ENCODE data around the gene GALNTL6.

GALNTL6 gene

GRCh38 chr4:172652369-172652768 is 839.2 kb downstream of the GALNTL6 start:
- FAIRE-seq: no peak
- DNase-seq (ENCODE audit: insufficient read length, low spot score): no peak

DNA sequence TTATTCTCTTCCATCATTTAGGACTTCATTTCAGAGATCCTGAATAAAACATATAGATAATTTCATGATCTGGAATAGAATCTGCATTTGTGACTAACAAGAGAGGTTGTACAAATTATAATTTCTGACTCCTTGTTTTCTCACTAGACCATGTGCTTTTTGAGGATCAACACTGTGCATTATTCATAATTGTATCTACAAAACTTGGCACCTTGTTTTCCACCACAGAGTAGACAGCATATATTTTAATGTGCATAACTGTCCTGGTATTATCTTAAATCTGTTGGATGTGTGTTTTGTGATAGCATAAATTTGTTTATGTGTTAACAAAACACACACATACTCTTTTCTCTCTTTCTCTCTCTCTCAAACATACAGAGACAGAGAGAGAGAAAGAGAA is 840.5 kb downstream of the GALNTL6 start:
- TF ChIP-seq SPI1 (IDR thresholded peaks at IDR 0.05; ENCODE audit: low read depth, low read length): no peak
- TF ChIP-seq POU2F2 (IDR thresholded peaks at IDR 0.05; ENCODE audit: low read depth, low read length): no peak
- TF ChIP-seq PAX5 (IDR thresholded peaks at IDR 0.05; ENCODE audit: insufficient read depth, low read length, severe bottlenecking): no peak
- no peak for TF ChIP-seq TAF1 (IDR thresholded peaks at IDR 0.05; ENCODE audit: low read depth, low read length)
- no peak for TF ChIP-seq POLR2AphosphoS5 (IDR thresholded peaks at IDR 0.05; ENCODE audit: low read depth, low read length)
- no peak for TF ChIP-seq POLR2A (IDR thresholded peaks at IDR 0.05; ENCODE audit: low read depth, low read length)
- DNase-seq (ENCODE audit: insufficient read length, low spot score): no peak
- no peak for FAIRE-seq

More at GRCh38 chr4:172652369-172652768, 839.2 kb downstream of the GALNTL6 start:
- TF ChIP-seq SPI1 (IDR thresholded peaks at IDR 0.05; ENCODE audit: low read depth, low read length) (no peak), PAX5 (IDR thresholded peaks at IDR 0.05; ENCODE audit: insufficient read depth, low read length, severe bottlenecking) (no peak), POLR2AphosphoS5 (IDR thresholded peaks at IDR 0.05; ENCODE audit: low read depth, low read length) (no peak), POLR2A (IDR thresholded peaks at IDR 0.05; ENCODE audit: low read depth, low read length) (no peak), POU2F2 (IDR thresholded peaks at IDR 0.05; ENCODE audit: low read depth, low read length) (no peak), TAF1 (IDR thresholded peaks at IDR 0.05; ENCODE audit: low read depth, low read length) (no peak)

GRCh38 chr4:172654457-172654856 is 841.3 kb downstream of the GALNTL6 start:
- TF ChIP-seq SPI1 (IDR thresholded peaks at IDR 0.05; ENCODE audit: low read depth, low read length) (no peak), TAF1 (IDR thresholded peaks at IDR 0.05; ENCODE audit: low read depth, low read length) (no peak), PAX5 (IDR thresholded peaks at IDR 0.05; ENCODE audit: insufficient read depth, low read length, severe bottlenecking) (no peak), POLR2AphosphoS5 (IDR thresholded peaks at IDR 0.05; ENCODE audit: low read depth, low read length) (no peak), POU2F2 (IDR thresholded peaks at IDR 0.05; ENCODE audit: low read depth, low read length) (no peak), POLR2A (IDR thresholded peaks at IDR 0.05; ENCODE audit: low read depth, low read length) (no peak)
- DNase-seq (ENCODE audit: insufficient read length, low spot score) (no peak), FAIRE-seq (no peak)

GRCh38 chr4:172656055-172656454 is 842.9 kb downstream of the GALNTL6 start:
- TF ChIP-seq PAX5 (IDR thresholded peaks at IDR 0.05; ENCODE audit: insufficient read depth, low read length, severe bottlenecking): no peak
- TF ChIP-seq SPI1 (IDR thresholded peaks at IDR 0.05; ENCODE audit: low read depth, low read length): no peak
- no peak for TF ChIP-seq TAF1 (IDR thresholded peaks at IDR 0.05; ENCODE audit: low read depth, low read length)
- no peak for TF ChIP-seq POLR2A (IDR thresholded peaks at IDR 0.05; ENCODE audit: low read depth, low read length)
- no peak for TF ChIP-seq POLR2AphosphoS5 (IDR thresholded peaks at IDR 0.05; ENCODE audit: low read depth, low read length)
- no peak for TF ChIP-seq POU2F2 (IDR thresholded peaks at IDR 0.05; ENCODE audit: low read depth, low read length)
- FAIRE-seq: no peak
- no peak for DNase-seq (ENCODE audit: insufficient read length, low spot score)

DNA sequence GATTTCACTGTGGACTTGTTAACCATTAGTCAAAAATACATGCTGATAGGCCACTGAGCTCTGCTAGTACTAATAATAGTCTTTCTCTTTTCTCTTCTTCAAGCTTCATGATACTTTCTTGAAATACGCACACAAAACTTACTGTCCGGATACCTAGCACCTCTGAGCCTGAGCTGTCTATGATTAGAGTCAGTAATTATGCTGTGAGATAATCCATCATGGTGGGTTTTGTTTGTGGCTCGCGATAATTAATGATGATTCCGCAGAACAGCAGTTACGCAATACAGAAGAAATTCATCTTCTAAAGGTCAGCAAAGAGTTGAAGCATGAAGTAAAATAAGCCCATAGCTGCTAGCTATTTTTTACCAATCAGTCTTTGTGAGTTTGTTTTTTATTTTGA is 843.9 kb downstream of the GALNTL6 start:
- TF ChIP-seq TAF1 (IDR thresholded peaks at IDR 0.05; ENCODE audit: low read depth, low read length): no peak
- TF ChIP-seq SPI1 (IDR thresholded peaks at IDR 0.05; ENCODE audit: low read depth, low read length): no peak
- no peak for TF ChIP-seq POLR2AphosphoS5 (IDR thresholded peaks at IDR 0.05; ENCODE audit: low read depth, low read length)
- no peak for TF ChIP-seq POU2F2 (IDR thresholded peaks at IDR 0.05; ENCODE audit: low read depth, low read length)
- no peak for TF ChIP-seq POLR2A (IDR thresholded peaks at IDR 0.05; ENCODE audit: low read depth, low read length)
- TF ChIP-seq PAX5 (IDR thresholded peaks at IDR 0.05; ENCODE audit: insufficient read depth, low read length, severe bottlenecking): no peak
- DNase-seq (ENCODE audit: insufficient read length, low spot score) (no peak), FAIRE-seq (no peak)

DNA sequence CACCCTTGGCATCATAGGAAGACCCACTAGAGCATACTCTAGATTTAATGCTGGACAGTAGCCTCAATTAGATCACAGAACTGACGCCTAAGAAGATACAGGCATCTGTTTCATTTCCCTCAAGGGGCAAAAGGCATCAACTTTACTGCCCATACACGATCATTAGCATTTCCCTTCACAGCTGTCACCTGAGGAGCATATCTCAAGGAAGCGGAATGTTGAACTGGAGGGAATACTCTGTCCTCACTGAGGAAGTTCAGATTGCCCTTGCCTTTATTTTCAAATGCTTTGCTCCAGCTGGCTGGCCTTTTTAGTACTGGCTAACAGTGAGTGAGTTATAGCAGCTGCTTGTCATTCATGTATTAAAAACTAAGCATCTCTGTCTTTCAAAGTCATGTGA is 847.0 kb downstream of the GALNTL6 start:
- no peak for TF ChIP-seq POU2F2 (IDR thresholded peaks at IDR 0.05; ENCODE audit: low read depth, low read length)
- no peak for TF ChIP-seq POLR2A (IDR thresholded peaks at IDR 0.05; ENCODE audit: low read depth, low read length)
- TF ChIP-seq PAX5 (IDR thresholded peaks at IDR 0.05; ENCODE audit: insufficient read depth, low read length, severe bottlenecking): no peak
- no peak for TF ChIP-seq TAF1 (IDR thresholded peaks at IDR 0.05; ENCODE audit: low read depth, low read length)
- TF ChIP-seq POLR2AphosphoS5 (IDR thresholded peaks at IDR 0.05; ENCODE audit: low read depth, low read length): no peak
- DNase-seq (ENCODE audit: insufficient read length, low spot score) (no peak), FAIRE-seq (no peak)

- DNase-seq (ENCODE audit: insufficient read length, low spot score) (no peak), FAIRE-seq (no peak)
- no peak for TF ChIP-seq POLR2A (IDR thresholded peaks at IDR 0.05; ENCODE audit: low read depth, low read length)
- TF ChIP-seq PAX5 (IDR thresholded peaks at IDR 0.05; ENCODE audit: insufficient read depth, low read length, severe bottlenecking): no peak
- TF ChIP-seq POU2F2 (IDR thresholded peaks at IDR 0.05; ENCODE audit: low read depth, low read length): no peak
- TF ChIP-seq POLR2AphosphoS5 (IDR thresholded peaks at IDR 0.05; ENCODE audit: low read depth, low read length): no peak
- TF ChIP-seq TAF1 (IDR thresholded peaks at IDR 0.05; ENCODE audit: low read depth, low read length): no peak
- TF ChIP-seq SPI1 (IDR thresholded peaks at IDR 0.05; ENCODE audit: low read depth, low read length): no peak
Observed at GRCh38 chr4:172662113-172662512, 848.9 kb downstream of the GALNTL6 start.

DNA sequence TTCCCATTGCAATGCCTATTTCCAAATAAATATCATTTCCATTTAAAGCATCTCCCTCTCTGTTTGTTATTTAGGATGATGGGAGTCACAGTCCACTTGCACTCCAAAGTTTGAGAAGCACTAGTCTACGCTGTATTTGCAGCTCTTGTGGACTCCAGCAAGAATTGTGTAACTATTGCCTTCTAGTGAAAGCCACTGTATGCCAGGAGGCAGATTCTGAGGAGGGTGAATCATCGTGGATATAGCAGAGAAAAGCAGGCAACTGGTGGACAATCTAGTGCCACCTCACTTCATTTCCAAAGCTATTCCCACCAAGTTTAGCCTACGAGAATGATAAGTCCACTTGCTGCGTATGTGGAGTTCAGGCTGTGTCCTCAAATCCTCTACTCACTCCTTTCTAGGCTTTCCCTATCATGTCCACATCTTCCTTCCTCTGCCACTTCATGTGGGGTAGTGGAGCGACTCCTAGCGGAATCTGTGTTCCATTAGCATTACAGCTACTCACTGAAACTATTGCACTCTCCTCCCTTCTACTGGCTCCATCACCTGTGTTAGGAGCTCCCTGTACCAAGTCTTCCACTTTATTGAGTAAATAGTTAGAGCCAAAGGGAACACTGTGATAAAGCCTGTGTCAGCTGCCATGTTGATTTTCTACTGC is 853.6 kb downstream of the GALNTL6 start:
- FAIRE-seq (no peak), DNase-seq (ENCODE audit: insufficient read length, low spot score) (no peak)
- no peak for TF ChIP-seq POLR2A (IDR thresholded peaks at IDR 0.05; ENCODE audit: low read depth, low read length)

- no peak for FAIRE-seq
- TF ChIP-seq POLR2AphosphoS5 (IDR thresholded peaks at IDR 0.05; ENCODE audit: low read depth, low read length) (no peak), SPI1 (IDR thresholded peaks at IDR 0.05; ENCODE audit: low read depth, low read length) (no peak), PAX5 (IDR thresholded peaks at IDR 0.05; ENCODE audit: insufficient read depth, low read length, severe bottlenecking) (no peak), POLR2A (IDR thresholded peaks at IDR 0.05; ENCODE audit: low read depth, low read length) (no peak), TAF1 (IDR thresholded peaks at IDR 0.05; ENCODE audit: low read depth, low read length) (no peak), POU2F2 (IDR thresholded peaks at IDR 0.05; ENCODE audit: low read depth, low read length) (no peak)
- no peak for DNase-seq (ENCODE audit: insufficient read length, low spot score)
Observed at GRCh38 chr4:172674811-172675210, 861.6 kb downstream of the GALNTL6 start.

DNA sequence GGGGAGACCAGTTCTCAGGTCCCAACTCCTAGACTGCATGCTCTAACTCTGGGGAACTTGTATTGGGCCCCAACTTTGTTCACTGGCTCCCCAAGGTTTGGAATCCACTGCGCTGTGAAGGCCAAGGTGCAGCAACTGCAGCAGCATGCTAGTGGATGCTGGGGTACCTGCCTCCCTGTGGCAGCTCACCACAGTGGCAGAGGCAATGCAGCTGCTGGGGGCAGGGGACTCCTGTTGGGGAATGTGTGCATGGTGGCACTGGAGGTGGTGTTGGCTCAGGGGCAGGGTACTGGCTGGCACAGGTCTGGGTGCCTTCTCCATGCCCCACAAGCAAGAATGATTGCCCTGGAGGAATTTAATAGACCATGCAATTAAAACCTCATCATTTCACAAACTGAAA is 862.0 kb downstream of the GALNTL6 start:
- no peak for DNase-seq (ENCODE audit: insufficient read length, low spot score)
- TF ChIP-seq POU2F2 (IDR thresholded peaks at IDR 0.05; ENCODE audit: low read depth, low read length) (no peak), PAX5 (IDR thresholded peaks at IDR 0.05; ENCODE audit: insufficient read depth, low read length, severe bottlenecking) (no peak), SPI1 (IDR thresholded peaks at IDR 0.05; ENCODE audit: low read depth, low read length) (no peak), POLR2AphosphoS5 (IDR thresholded peaks at IDR 0.05; ENCODE audit: low read depth, low read length) (no peak), TAF1 (IDR thresholded peaks at IDR 0.05; ENCODE audit: low read depth, low read length) (no peak), POLR2A (IDR thresholded peaks at IDR 0.05; ENCODE audit: low read depth, low read length) (no peak)
- FAIRE-seq: no peak
